ENCODE measurements around the gene CRB1.

CRB1 gene

GRCh38 chr1:197351821-197352440 lies 83.9 kb downstream of the CRB1 start:
- DNase-seq: no peak

- no peak for DNase-seq
Measured at GRCh38 chr1:197355248-197355995, 87.4 kb downstream of the CRB1 start.

GRCh38 chr1:197356723-197357533 lies 88.9 kb downstream of the CRB1 start:
- DNase-seq: no peak

- no peak for DNase-seq
Measured at GRCh38 chr1:197358959-197359358, 90.9 kb downstream of the CRB1 start.

GRCh38 chr1:197360068-197360467 lies 92.0 kb downstream of the CRB1 start:
- DNase-seq: no peak

GRCh38 chr1:197362871-197363270 lies 94.8 kb downstream of the CRB1 start:
- DNase-seq: no peak

- no peak for DNase-seq
Measured at GRCh38 chr1:197363855-197364254, 95.8 kb downstream of the CRB1 start.

- no peak for DNase-seq
Measured at GRCh38 chr1:197366996-197367395, 98.9 kb downstream of the CRB1 start.

GRCh38 chr1:197367627-197368026 lies 99.6 kb downstream of the CRB1 start:
- no peak for DNase-seq

- DNase-seq: no peak
Measured at GRCh38 chr1:197374428-197374827, 106.4 kb downstream of the CRB1 start.

- no peak for DNase-seq
Measured at GRCh38 chr1:197384471-197384870, 116.4 kb downstream of the CRB1 start.

- no peak for DNase-seq
Measured at GRCh38 chr1:197388801-197389200, 120.7 kb downstream of the CRB1 start.

GRCh38 chr1:197390856-197391255 lies 122.8 kb downstream of the CRB1 start:
- DNase-seq: no peak

GRCh38 chr1:197391303-197392226 lies 123.5 kb downstream of the CRB1 start:
- no peak for DNase-seq

GRCh38 chr1:197392541-197392940 lies 124.5 kb downstream of the CRB1 start:
- DNase-seq: no peak

GRCh38 chr1:197393105-197393504 lies 125.1 kb downstream of the CRB1 start:
- no peak for DNase-seq

GRCh38 chr1:197393772-197394171 lies 125.7 kb downstream of the CRB1 start:
- no peak for DNase-seq

GRCh38 chr1:197394831-197395608 lies 127.0 kb downstream of the CRB1 start:
- no peak for DNase-seq

- DNase-seq: no peak
Measured at GRCh38 chr1:197397895-197398294, 129.8 kb downstream of the CRB1 start.

- DNase-seq: no peak
Measured at GRCh38 chr1:197399755-197400521, 131.9 kb downstream of the CRB1 start.

- DNase-seq: no peak
Measured at GRCh38 chr1:197400522-197400902, 132.5 kb downstream of the CRB1 start.

Measured in stimulated activated CD8-positive, alpha-beta memory T cell treated with anti-CD3 and anti-CD28 coated beads, Interleukin-4, amount 100 ng/mL, for 48 hours (primary cell).